Measurements from ENCODE around the gene KCNK10.

Gene KCNK10

DNA sequence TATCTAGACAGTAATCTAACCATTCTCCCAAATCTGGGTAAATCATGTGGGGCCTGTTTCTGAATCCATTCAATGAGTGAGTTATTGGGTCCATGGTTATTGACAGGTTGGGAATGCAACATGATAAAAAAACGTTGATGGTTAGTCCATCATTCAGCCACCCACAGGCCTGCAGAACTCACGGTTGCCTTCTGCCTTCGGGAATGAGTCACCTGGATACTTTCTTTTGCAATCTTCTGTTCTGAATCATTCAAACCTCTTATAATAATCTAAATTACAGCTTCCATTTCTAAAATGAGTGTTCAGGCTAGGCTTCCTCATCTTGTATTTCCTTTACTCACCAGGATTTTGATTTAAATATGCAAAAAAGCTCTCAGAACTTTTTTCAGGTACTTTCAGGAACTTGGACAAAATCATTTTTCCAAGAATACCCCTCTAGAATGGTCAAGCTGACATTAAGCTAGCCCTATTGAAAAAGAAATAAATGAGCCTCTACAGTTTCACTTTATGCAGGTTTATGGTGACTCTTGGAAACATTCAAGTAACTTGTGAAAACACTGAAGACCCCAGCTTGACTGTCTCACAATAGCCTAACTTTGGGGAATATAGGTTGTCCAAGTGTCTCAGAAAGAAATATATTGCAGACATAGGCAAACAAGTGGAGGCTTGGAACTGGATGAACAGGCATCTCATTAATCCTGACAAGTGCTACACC is 94.4 kb downstream of the KCNK10 start:
- DNase-seq (ENCODE audit: low spot score) = no peak

DNA sequence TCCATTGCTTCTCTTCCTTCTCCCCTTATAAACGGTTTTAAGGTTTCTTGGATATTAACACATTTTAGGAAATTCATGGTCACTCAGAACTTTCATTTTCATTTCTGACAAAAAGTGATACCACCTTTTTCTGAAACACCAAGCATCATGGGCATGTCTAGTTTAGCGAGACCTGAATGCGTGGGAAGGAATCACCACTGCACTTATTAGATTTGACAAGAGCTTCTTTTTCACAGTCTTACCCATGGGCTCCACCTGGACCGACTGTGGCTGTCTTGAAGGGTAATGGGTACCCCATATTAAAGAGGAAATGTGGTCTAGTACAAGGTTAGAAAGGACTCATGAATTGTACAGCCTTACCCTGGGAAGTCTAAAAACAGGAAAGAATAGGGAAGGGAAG is 95.4 kb downstream of the KCNK10 start:
- DNase-seq (ENCODE audit: low spot score) = no peak

DNA sequence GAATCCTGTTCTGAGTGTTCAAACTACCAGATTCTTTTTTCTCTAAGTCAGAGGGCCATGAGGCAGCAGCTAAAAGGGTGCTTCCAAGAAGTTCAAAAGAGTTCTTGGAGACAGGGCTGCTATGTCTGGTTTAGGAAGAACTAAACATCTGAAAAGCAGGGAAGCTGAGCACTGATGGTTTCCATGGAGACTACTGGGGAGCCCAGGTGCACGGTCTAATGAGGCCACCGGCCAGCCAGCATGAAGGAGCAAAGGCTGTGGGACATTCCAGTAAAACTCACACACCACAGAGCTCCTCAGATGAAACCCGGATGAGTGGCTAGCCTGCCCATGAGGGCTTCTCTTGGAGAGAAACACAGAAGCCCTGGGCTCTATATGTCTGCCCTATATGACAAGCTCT is 97.3 kb downstream of the KCNK10 start:
- DNase-seq (ENCODE audit: low spot score) = no peak

DNA sequence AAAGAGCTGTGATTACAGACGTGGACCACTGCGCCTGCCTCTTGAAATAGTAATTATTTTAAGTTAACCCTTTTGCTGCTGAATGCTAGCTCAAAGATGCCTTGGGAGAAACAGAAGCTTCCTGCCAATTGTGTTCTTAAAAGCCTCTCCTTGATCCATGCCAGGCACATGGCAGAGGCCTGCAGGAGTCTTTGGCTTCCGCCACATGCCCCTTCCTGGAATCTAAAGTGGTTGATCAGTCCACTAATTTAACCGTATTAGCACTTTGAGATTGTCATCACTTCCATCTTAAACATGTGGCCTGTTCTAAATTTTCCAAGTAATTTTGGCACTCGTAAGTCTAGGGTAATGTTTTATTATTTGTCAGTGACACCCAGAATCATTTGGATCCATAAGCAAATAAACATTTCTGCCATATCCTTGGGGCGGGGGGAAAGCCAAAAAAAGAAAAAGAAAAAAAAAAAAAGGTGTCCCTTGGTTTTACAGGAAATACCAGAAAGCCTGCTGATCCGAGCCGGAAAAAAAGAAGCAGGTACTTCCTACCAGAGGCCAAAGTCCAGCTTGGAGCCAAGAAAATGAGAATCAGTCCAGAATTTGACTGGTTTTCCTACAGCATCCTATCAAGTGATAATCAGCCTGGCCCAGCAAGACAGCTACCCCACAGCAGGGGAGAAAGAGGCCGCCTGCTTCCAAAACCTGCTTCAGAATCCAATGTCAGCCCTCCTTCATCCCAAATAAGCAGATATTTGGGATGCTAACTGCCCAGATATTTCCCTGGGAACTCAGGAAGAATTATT is 104.8 kb downstream of the KCNK10 start:
- no peak for DNase-seq (ENCODE audit: low spot score)

DNA sequence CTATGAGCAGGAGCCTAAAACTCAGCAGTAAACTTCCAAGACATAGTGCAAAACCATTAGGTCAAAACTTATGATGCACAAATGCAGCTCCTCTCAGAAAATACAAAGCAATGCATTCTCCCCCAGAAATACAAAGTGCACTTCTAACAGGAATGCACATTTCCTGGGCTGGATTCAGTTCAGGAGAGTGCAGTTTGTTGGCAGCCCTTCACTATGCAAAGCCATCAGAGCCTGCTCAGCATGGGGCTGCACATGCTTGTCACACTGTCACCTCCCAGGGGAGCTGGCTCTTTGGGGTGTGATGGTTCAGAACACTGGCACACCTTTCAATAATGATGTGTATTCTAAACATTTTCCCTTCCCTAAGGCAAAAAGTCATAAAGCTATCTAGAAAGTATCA is 110.4 kb downstream of the KCNK10 start:
- no peak for DNase-seq (ENCODE audit: low spot score)

DNA sequence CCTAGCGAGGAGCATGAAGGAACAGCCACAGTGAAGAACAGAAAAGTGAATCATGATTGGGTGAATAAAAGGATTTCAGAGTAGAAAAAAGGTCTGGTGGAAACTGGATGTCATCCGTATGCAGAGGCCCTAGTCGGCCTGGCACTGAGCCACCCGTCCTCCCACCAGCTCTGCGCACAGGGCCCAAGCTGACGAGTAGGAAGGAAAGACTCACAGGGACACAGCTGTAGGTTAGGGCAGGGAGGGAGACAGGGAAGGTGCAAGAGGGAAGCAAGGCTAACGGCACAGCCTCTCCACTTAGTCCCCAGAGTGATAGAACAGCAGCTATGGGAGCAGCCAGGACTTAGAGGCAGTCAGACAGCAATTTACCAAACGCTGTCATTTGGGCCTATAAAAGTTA is 112.6 kb downstream of the KCNK10 start:
- DNase-seq (ENCODE audit: low spot score) = no peak

DNA sequence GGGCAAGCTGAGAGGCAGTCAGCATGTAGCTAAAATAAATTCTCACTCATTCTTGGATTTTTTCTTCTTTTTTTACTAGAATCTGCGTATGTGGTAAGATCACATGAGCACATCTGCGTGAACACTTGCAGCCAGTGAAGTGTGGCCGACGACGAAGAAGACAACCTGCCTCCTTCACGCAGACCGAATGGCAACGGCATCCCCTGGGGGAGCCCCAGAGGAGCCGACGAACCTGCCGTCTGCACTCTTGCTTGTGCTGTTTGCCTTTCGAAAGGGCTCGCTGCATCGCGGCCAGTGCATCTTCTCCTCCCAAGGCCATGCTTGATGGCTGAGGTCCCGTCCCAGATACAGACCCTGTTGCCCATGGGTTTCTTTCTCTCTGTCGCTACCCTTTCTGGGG is 113.8 kb downstream of the KCNK10 start:
- DNase-seq (ENCODE audit: low spot score) = no peak

DNA sequence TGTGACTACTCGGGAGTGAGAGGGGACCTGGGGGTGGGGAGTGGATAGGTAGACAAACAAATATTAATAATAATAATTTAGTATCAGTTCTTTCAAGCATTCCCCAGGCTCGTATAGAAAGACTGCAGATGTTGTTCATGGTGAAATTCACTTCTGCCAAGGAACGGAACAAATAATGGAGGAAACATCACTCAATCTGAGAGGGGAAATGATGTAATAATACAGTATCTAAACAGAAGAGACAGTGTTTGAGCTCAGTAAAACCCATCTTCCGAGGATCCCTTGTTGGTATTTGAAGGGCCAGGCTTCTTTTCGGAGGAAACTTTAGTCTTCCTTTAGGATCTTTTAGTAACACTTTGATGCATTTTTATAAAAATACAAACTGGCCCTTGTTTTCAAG is 114.2 kb downstream of the KCNK10 start:
- no peak for DNase-seq (ENCODE audit: low spot score)

DNA sequence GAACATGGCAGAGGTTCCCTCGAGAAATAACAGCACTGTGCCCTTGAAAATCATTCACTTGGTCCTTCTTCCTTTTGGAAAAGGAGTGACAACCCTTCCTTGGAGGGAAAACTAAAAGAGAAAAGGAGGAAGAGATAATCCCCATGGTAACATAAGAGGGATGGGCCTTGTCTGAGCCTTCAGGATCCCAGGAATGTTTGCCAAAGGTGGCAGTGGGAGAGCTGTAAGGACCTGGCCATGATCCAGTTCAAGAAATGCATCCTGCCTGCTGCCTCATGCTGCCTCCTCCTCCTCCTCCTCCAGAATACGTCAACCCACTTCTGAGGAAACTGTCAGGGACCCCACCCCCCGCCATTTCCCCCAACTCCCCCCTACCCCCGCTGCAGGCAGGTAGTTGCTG is 118.8 kb downstream of the KCNK10 start:
- DNase-seq (ENCODE audit: low spot score) = no peak

DNA sequence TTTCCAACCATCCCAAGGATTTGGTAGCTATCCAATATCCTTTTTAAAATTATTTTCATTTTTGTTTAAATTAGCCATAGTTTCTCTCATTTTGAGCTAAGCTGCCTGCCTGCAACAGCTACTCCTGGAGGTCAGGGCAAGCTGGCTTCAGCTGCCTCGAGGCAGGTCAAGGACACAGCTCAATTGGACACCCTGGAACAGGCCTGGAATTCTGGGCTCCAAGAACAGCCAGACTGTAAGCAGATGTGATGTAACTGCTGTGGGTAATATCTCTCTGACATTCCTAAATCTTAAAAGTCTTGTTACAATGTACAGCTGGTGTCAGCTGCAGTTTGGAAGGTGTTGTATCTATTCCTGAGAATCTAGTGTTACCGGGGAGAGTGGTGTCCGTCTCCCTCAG is 119.8 kb downstream of the KCNK10 start:
- DNase-seq (ENCODE audit: low spot score) = no peak

DNA sequence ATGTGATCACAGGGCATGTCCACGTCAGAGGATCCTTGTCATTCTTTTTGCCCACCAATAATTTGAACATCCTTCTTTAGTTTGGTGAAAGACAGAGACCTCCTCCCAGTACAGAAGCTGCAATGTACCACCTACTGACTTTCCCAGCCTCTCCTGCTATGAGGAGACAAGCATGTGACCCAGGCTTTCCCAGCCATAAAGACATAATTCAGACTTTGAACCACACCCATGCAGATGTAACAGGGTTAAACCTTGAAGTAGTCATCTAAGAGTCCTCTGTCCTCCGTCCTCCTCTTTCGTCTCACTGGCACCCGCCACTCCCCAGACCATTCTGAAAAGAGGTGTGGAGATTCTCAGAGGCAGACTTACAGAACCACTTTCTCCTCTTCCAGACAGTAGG is 120.8 kb downstream of the KCNK10 start:
- no peak for DNase-seq (ENCODE audit: low spot score)

DNA sequence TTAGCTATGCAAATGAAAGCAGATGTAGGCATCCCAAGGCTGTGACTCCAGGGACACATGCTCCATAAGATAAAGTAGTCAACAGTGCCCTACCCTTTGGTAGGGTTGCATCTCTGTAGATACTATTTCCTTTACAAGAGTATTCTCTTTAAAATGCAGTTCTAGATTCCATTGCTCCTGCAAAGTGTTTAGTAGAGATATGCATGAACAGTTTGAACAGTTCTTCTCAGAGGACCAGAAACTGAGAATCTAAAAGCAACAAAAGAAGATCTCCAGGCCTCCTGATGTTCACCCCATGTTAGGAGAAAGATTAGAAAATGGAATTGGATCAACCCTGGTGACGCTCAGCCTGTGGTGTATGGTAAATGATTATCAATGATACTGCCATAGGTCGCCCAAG is 121.2 kb downstream of the KCNK10 start:
- DNase-seq (ENCODE audit: low spot score) = no peak

DNA sequence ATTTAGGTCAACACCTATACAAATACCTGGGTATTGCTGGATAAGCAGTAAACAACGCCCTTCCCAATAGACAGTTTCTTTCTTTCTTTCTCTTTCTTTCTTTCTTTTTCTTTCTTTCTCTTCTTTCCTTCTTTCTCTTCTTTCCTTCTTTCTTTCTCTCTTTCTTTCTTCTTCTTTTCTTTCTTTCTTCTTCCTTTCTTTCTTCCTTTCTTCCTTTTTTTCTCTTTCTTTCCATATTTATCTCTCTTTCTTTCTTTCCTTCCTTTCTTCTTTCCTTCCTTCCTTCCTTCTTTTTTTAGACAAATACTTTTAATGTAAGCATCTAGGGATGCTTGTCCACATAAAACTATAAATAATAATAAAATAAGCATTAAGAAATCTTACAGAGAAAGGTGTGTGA is 123.2 kb downstream of the KCNK10 start:
- no peak for DNase-seq (ENCODE audit: low spot score)

DNA sequence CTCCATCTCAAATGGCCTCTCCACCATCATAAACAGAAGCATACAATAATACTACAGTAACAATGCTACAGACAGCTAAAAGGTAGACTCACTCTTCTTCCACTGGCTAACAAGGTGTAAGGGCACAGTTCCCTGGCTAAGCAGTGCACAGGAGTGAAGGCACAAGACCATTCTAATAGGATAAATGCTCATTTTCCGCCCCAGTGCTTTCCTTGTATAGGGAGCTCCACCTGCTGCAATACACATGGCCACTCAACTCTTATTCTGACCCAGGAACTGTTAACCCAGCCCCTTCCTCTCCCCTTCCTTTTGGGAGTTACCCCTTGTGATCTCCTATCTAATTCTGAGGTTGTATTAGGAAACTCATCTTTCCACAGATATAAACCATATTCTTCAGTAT is 124.6 kb downstream of the KCNK10 start:
- no peak for DNase-seq (ENCODE audit: low spot score)

DNA sequence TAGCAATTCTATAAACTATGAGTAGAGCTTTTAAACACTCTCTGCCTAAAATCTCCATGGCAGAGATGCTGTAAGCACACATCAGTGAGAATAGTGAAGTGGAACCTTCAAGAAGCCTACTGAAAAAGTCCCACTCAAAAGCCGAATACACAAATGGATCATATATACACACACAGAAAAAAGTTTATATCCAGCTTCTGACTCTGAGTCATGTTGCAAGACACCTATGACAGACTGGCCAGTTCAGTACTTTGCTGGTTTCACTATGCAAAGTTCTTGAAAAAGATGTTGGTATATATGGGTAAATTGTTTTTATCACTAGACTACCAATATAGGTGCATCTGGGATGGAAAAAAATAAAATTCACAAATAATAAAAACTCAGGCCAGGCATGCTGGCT is 126.1 kb downstream of the KCNK10 start:
- DNase-seq (ENCODE audit: low spot score) = no peak

DNA sequence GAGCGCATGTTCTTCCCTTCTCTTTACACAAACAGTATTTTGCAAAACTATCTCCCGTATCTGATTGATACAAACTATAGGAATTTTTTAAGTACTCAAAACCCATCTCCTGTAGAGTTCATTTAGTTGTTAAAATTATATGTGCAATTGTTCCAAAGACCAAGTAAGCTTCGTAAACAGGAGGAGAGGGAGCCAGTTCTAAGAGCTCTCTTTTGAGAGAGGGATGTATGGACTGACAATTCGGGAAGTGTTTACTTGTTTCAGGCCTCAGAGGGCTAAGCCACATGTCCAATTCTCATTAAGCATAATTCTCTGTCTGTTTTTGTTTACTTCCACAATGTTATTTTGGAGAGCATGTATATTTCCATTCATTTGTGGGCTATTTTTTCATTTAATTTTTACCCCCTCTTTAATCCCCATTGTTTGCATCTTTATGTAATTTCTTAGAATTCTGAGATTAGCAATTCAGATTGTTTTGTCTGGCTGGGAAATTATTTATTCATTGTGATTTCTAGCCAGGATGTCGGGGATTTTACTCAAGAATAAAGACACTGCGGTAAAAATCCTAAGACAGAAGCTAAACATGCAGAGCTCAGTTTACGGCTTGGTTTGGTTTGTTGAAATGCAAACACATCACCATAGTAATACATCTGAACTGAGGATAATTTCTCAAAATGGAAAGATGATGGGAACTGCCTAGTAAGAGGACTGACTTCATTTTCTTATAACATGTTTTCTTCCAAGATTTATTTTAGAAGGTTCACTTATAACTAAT is 126.8 kb downstream of the KCNK10 start:
- DNase-seq (ENCODE audit: low spot score) = no peak

DNA sequence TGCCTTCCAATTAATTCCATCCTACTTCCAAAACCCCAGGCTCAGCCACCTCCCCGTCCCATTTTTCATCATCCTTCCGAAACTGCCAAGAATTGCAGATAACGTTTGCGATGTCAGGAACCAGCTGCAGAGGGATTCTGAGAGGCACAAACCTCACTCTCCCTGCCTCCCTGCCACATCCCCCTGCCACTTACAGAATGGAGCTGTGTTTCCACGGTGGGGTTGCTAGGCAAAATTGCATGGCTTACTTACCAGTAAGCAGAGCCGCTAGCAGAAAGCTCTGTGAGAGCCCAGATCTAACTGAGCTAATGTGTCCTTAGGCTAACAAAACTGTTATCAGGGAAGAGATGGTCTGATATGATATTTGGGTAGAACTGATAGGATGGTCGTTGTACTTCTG is 127.4 kb downstream of the KCNK10 start:
- DNase-seq (ENCODE audit: low spot score) = no peak

DNA sequence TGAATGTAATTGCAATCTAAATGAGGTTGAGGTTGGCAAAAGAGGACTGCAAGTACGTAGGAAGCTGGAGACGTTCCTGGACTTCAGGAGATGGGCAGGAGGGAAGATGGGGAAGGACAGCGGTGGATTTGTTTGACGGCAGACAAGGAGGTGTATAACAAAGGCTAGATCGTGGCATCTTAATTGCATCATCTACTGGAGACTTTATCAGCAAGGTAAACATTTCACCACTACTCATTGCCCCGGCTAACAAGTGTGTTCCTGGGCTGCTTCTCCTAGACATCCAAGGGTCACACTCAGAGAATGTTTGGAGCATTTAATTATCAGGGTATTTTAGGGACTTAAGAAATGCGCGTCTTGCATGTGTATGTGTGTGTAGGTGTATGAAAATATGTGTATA is 128.5 kb downstream of the KCNK10 start:
- DNase-seq (ENCODE audit: low spot score) = no peak

DNA sequence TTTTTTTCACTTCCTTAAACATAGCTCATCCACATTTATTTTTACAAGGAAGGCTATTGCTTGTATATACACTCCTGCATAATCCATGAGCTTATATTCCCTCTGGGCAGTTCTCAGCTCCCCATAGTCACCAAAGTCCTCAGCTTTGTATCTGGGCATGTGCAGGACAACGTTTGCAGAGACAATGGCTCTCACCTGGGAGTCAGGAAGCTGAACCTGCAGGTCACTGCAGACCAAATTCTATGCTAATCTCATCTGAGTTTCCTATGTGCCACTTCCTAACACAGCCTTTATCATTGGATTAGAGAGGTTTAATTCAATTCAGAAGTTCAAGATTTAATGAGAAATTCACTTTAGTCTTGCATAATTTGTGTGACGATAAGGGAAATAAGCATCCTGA is 131.5 kb downstream of the KCNK10 start:
- DNase-seq (ENCODE audit: low spot score) = no peak

DNA sequence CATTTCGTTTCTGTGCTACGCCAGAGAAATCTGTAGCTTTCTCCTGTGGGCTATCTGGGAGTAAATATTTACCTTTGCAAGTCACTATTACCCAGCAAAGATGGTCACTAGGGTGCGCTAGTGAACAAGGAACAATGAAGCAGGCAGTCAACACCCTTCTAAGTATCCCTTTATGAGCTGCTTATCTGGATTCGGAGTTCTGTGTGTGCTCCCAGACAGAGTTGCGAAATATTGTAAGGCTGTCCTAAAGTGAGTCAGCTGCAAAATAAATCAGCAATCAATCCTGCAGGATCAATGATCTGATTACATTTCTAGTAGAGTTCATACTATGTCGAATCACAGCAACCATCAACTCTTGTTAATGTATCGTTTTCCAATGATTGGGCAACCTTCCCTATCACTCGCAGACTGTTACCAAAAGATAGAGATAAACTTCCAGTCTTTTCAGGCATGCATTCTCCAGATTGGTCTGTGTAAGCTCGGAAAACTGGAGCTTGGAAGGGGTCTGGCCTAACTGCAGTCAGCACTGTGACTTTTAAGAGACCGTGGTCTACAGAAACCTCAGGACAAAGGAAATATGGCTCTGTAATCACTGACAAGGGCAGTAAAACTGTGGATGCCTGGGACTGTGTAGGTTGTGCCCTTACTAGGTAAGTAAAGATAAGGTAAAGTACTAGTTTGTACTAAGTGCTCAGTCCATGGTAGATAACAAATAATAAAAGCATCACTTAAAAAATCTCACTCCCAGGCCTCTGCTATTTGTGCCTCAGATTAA is 133.5 kb downstream of the KCNK10 start:
- peak; percentile 80 for DNase-seq (ENCODE audit: low spot score)

DNA sequence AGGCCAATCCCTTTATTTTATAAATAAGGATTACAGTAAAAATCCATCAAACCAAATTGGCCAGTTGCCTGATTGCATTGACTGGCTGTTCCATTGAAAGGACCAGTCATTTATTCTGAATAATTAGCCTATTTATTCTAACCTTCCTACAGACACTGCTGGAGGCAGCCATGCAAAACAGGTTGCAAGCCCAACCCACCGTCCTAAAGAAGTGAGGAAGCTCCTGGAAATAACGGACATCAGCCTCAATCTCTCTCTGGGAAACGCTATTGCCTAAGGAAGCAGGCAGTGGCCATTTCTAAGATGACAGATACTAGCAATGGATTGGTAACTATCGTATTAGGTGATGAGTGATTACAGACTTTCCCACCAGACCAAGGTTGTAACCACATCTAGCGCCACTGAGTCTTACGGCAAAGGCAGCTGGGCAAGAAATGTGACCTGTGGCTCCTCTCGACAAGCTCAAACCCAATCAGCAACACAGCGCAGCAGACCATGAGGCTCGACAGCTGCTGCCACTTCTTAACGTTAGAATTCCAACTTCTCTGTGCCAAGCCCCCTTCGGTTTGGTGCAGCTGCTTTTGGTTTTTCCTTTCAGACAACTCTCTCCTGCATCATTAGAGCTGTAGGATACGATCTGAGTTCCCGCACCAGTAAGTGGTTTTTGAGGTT is 134.2 kb downstream of the KCNK10 start:
- no peak for DNase-seq (ENCODE audit: low spot score)

DNA sequence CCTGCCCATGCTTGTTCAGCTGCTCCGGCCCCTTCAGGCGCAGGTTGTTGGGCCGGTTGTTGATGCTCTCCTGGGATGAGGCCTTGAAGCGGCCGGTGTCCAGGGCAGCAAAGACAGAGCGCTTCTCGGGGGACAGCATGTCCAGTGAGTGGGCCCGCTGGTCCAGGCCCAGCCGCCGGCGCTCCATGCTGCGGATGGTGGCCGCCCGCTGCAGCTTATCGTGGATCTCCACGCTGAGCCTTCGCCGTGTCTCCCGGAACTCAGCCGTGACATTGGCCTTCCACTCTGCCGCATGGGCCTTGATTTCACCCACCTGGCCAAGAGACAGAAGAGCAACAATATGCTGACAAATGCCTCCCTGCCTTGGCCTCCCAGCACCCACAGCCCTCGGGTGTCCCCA is 137.2 kb downstream of the KCNK10 start:
- DNase-seq (ENCODE audit: low spot score) = no peak

Measured in putamen (tissue), 1 donor.